Subcutaneous adipose tissue (tissue), 4 donors: ENCODE measurements around the gene RNF181. TPM values are rescaled to one million over a fixed set of nuclear protein-coding genes. Genes with fewer than 3 reads are reported as not detected.

ENCODE experiments used
- CTCF ChIP-seq: fragments of 450-650 bp; IDR thresholded peaks from one replicate; pipeline ENCODE4 v1.5.1; 2016; ENCODE audit warnings: low read depth, mild to moderate bottlenecking, control low read depth, antibody characterized with exemption, moderate library complexity
- total RNA-seq, 4 donors: library from RNA; depleted of rRNA; stranded (reverse); fragments of >200 nt; gene quantifications; one replicate each; pipeline ENCODE4 v1.1.0, GENCODE V29; 2016

RNF181 gene
- total RNA-seq, 4 donors from 2014 or later, result 150 to 213 (median 158) TPM

GRCh38 chr2:85591563-85591962 is 4.0 kb upstream of the RNF181 start:
- TF ChIP-seq CTCF, result no peak

GRCh38 chr2:85593023-85593422 is 2.5 kb upstream of the RNF181 start:
- TF ChIP-seq CTCF, result no peak

GRCh38 chr2:85594715-85595300 is 737 bp upstream of the RNF181 start:
- no peak for TF ChIP-seq CTCF

GRCh38 chr2:85596026-85596333 is 435 bp downstream of the RNF181 start:
- no peak for TF ChIP-seq CTCF

- TF ChIP-seq CTCF, result no peak
These were observed 1.1 kb downstream of the RNF181 start for GRCh38 chr2:85596486-85597143.

GRCh38 chr2:85597241-85597640 is 1.7 kb downstream of the RNF181 start:
- no peak for TF ChIP-seq CTCF

GRCh38 chr2:85598594-85599340 is 3.2 kb downstream of the RNF181 start:
- TF ChIP-seq CTCF, result no peak
